GM21526 (cell line): ENCODE measurements around the gene ZC3H6.
"Not testable (repeated sequence)": the region's sequence is repeated elsewhere in the genome, so short reads cannot be mapped to it uniquely, and the experiment has no call there.

Experiments used
- ATAC-seq: cut with Tn5 transposase; IDR thresholded peaks from one replicate; pipeline ENCODE4 v1.9.1; 2021; ENCODE audit warnings: moderate library complexity; ENCODE audit not compliant: unreplicated experiment, low FRiP score

Gene ZC3H6

GRCh38 chr2:112321375-112322320 is 46.3 kb downstream of the ZC3H6 start:
- no peak for ATAC-seq

DNA sequence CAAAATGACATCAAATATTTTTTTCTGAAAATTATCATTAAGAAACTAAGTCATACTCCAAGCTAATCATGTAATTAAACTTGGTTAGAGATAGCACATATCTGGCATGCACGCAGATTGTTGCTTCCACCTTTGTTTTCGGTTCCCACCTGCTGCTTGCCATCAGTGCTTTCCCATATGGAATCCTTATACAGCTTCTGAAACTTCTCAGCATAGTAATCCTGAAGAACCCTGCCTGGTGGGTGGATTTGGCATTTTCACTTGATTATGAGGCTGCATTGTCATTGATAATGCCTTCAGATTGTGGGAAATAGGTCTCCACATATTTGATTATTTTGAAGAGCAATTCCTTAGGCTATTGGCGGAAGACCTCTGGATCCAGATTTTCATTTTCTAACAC is 47.5 kb downstream of the ZC3H6 start:
- ATAC-seq, result no peak

DNA sequence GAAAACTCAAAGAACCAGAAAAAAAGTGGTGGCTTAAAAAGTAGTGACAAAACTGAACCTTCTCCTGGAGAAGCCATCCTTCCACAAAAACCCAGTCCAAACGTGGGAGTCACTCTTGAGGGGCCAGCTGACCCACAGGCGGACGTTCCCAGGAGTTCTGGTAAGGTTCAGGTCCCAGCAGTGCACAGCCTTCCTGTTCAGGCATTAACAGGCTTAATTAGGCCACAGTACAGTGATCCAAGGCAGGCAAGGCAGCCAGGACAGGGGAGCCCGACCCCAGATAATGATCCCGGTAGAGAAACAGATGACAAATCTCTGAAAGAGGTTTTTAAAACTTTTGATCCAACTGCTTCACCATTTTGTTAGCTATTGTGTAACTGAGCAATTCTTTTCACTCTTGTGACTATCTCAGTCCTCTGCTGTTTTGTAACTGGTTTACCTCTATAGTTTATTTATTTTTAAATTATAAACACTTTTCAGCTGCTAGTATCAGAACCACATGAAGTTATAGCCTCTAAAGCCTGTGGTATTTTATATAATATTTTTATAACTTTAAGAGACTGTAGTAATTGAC is 56.8 kb downstream of the ZC3H6 start:
- ATAC-seq, result no peak

DNA sequence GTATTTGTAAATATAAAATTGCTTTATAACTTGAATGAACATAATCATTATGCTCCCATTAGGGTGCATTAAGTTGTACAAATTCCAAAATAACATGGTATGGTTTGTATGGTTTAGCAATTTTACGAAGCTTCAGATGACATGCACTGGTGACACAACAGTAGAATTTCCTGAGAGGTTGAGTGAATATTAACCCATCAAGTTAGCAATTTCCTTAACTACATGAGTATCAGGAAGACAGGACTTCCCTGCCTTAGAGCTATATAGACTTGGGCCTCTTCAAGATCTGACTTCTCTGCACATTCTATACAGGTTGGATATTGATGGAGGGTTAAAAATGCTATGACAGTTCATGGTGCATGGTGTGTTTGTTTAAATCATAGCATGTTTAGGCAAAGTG is 60.2 kb downstream of the ZC3H6 start:
- no peak for ATAC-seq

- ATAC-seq, result no peak
These were observed 64.6 kb downstream of the ZC3H6 start for GRCh38 chr2:112339986-112340385.

- no peak for ATAC-seq
These were observed 65.3 kb downstream of the ZC3H6 start for GRCh38 chr2:112340475-112341267.

DNA sequence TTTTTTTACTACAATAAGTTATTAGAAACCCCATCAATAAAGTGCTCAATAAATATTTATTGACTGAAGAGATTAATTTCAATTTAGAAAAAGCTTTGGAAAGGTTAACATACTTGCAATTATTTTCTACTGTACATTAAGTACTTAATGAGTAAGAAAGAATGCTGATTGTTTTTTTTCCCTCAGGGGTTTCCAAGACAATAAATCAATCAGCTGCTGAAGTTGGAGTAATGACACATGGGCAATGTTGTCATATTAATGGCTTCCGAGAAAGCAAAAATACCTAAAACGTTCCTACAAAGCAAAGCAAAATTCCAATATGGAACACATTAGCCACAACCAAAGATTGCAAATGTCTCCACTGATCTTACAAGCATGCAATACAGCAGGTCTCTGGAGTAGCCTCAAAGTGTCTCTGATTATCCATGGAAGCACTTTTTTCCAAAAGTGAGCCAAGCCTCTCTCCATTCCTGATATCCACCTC is 66.7 kb downstream of the ZC3H6 start:
- ATAC-seq, result no peak

DNA sequence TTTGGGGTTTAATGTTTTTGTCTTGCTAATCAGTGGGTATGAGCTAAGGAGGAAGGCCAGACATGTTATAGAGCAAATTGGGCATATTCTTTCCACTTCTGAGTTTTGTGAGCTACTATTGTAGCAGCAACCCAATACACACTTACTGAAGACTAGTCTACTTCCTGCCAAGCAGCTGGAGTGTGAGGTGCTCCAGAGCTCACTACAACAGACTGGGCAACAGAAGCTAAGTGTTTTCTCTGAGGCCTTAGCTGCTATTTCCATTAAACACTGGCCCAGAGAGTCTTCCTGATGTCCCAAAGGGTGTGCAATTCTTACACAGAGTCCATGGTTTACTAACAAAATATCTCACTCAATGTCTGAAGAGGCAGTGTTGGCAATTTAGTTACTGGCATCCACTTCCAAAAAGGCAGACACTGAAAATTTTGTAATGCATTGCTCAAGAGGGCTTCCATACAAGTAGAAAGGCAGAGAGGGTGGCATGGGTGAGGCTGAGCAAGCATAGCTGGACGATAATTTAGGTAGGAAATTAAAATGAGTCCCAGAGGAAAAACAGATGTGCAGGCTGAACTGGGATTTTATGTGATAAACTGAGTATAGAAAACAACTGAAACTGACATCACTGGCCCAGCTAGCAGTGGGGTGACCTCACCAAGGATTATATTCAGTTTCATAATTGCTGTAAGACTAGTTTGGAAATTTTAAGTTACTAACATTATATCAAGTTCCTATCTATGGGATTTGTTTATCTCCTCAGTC is 68.6 kb downstream of the ZC3H6 start:
- ATAC-seq, result no peak

GRCh38 chr2:112345030-112346027 is 69.9 kb downstream of the ZC3H6 start:
- ATAC-seq, result no peak

GRCh38 chr2:112352292-112352691 is 76.9 kb downstream of the ZC3H6 start:
- not testable (repeated sequence) for ATAC-seq

GRCh38 chr2:112352809-112353603 is 77.6 kb downstream of the ZC3H6 start:
- ATAC-seq, result not testable (repeated sequence)

GRCh38 chr2:112354335-112354734 is 78.9 kb downstream of the ZC3H6 start:
- not testable (repeated sequence) for ATAC-seq

DNA sequence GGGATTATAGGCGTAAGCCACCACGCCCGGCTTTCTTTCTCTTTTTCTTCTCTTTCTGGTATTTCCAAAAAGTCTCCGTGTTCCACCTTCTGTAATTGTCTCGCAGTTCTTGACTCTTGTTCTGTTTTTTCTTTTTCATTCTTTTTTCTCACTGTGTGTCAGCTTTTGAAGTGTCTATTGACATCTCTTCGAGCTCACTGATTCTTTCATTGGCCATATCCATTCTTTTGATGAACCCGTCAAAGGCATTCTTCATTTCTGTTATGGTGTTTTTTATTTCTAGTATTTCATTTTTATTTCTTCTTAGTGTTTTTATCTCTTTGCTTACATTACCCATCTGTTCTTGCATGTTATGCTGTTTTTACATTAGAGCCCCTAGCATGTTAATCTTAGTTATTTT is 84.7 kb downstream of the ZC3H6 start:
- not testable (repeated sequence) for ATAC-seq
